ENCODE data around the gene GABRG3. TPM values are rescaled to one million over a fixed set of nuclear protein-coding genes. Genes with fewer than 3 reads are reported as not detected.

GABRG3 gene
- total RNA-seq, 1 donor from 2014 or later, result not detected

- no peak for DNase-seq (ENCODE audit: low read depth in 2 of 2)
Measured at GRCh38 chr15:27499191-27499590, 528.2 kb downstream of the GABRG3 start.

- DNase-seq (ENCODE audit: low read depth in 2 of 2), result no peak
Measured at GRCh38 chr15:27499719-27500118, 528.7 kb downstream of the GABRG3 start.

- DNase-seq (ENCODE audit: low read depth in 2 of 2), result no peak
Measured at GRCh38 chr15:27500206-27500605, 529.2 kb downstream of the GABRG3 start.

DNA sequence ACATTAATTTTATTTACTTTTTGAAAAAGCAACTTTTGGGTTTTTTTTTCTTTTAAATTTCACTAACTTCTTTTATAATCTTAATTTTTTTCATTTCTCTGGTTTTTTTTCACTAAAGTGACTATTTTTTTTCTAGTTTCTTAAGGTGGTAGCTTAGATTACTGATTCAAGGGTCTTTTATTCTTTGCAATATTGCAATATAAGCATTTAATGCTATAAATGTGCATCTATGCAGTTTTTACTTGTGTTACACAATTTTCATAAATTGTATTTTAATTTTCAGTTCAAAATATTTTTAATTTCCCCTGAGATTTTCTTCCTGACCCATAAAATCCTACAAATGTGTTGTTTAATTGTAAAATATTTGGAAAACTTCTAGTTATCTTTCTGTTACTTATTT is 535.8 kb downstream of the GABRG3 start:
- no peak for DNase-seq (ENCODE audit: low read depth in 2 of 2)

DNA sequence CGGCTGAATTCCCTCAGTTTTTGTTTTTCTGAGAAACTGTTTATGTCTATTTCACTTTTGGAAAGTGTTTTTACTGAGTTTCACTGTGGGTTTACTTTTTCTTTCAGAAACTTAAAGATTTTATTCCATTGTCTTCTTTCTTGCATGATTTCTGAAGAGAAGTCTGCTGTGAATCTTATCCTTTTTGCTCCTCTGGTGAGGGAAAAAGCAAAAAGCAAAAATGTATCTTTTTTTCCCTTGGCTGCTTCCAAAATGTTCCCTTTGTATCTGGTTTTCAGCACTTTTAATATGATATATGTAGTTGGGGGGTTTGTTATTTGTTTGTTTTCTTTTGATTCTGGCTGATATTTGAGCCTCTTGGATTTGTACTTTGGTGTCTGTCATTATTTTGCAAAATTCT is 538.0 kb downstream of the GABRG3 start:
- no peak for DNase-seq (ENCODE audit: low read depth in 2 of 2)

- no peak for DNase-seq (ENCODE audit: low read depth in 2 of 2)
Measured at GRCh38 chr15:27512281-27513001, 541.5 kb downstream of the GABRG3 start.

DNA sequence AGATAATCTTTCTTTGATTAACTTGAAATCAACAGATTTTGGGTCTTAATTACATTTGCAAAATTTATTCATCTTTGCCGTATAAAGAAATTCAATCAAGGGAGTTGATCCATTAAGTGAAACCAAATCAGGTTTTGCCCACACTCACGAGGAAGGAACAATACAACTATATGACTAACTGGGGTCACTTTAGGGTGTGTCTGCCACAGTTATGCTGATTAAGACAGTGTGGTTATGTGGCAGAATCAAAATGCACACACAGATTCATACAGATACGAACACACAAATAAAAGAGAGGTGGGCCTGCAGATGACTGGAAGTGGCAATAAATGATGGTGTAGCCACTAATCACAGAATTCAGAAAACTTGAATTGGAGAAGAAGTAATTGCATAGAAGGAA is 543.5 kb downstream of the GABRG3 start:
- no peak for DNase-seq (ENCODE audit: low read depth in 2 of 2)

DNA sequence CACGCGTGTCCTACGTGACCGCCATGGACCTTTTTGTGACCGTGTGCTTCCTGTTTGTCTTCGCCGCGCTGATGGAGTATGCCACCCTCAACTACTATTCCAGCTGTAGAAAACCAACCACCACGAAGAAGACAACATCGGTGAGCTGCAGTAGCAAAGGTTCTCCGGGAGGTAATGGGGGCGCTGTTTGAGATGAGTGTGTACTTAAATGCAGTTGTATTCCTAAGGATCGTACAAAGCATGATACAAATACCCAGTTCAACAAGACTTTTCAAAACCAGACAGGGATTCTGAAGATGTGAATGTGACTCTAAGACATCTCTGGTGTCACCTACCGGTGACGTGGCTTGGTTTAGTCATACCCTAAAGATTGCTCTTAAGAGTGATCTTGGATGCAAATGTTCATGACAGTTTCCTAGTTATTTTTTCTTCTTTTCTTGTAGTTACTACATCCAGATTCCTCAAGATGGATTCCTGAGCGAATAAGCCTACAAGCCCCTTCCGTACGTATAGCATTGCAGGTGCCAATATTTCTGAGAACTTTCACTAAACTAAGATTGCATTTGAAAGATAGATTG is 556.6 kb downstream of the GABRG3 start:
- no peak for DNase-seq (ENCODE audit: low read depth in 2 of 2)

GRCh38 chr15:27529399-27529798 is 558.4 kb downstream of the GABRG3 start:
- no peak for DNase-seq (ENCODE audit: low read depth in 2 of 2)

- no peak for DNase-seq (ENCODE audit: low read depth in 2 of 2)
Measured at GRCh38 chr15:27530994-27531393, 560.0 kb downstream of the GABRG3 start.

DNA sequence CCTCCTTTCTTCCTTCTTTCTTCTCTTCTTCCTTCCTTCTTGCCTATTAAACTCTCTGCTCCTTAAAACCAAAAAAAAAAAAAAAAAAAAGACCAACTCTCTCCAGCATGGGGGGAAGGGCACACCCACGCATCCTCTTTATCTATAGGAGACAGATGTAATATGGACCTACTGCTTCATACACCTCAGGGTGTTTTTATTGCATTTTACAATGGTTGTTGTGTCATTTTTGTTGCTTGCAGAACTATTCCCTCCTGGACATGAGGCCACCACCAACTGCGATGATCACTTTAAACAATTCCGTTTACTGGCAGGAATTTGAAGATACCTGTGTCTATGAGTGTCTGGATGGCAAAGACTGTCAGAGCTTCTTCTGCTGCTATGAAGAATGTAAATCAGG is 561.4 kb downstream of the GABRG3 start:
- no peak for DNase-seq (ENCODE audit: low read depth in 2 of 2)

GRCh38 chr15:27535445-27536129 is 564.6 kb downstream of the GABRG3 start:
- no peak for DNase-seq (ENCODE audit: low read depth in 2 of 2)

DNA sequence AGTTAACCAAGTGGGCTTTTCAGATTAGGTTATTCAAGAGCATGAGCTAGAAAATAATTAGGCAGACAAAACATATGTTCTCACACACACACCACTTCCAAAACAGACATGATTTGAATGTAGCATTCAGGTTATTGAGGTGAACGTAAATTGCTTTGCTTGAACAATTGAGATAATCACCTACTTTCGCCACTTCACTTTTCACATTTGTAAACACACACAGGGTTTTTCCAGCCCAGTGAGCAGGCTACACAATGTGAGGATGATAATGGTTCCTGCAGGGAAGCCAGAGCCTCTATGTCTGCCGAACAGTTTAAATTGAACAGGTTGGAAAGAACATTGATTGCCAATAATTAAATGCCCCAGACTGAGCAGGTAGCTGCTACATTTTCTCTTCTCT is 567.3 kb downstream of the GABRG3 start:
- no peak for DNase-seq (ENCODE audit: low read depth in 2 of 2)

GRCh38 chr15:27541581-27541980 is 570.6 kb downstream of the GABRG3 start:
- no peak for DNase-seq (ENCODE audit: low read depth in 2 of 2)

- no peak for DNase-seq (ENCODE audit: low read depth in 2 of 2)
Measured at GRCh38 chr15:27545494-27546255, 574.7 kb downstream of the GABRG3 start.

DNA sequence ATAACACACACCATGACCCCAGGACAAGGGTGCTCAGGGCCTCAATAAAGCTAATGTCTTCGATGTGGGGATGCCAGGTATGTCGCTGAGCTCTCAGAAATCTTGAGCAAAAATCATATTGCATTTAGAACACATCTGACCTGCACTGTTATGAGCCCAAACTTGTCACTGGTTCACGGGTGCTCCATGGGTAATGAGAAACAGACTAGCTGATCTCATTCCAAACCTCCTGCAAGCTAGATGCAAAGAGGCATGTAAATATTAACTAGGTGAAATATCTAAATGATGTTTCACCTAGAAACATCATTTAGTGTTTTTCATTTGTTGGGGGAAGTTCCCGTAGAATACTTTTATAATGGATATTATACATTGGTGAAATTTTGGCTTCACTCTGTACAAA is 578.8 kb downstream of the GABRG3 start:
- DNase-seq (ENCODE audit: low read depth in 2 of 2), result no peak

- no peak for DNase-seq (ENCODE audit: low read depth in 2 of 2)
Measured at GRCh38 chr15:27550635-27551034, 579.7 kb downstream of the GABRG3 start.

- DNase-seq (ENCODE audit: low read depth in 2 of 2), result no peak
Measured at GRCh38 chr15:27561816-27562215, 590.8 kb downstream of the GABRG3 start.

- no peak for DNase-seq (ENCODE audit: low read depth in 2 of 2)
Measured at GRCh38 chr15:27563765-27564370, 592.9 kb downstream of the GABRG3 start.

- DNase-seq (ENCODE audit: low read depth in 2 of 2), result no peak
Measured at GRCh38 chr15:27564656-27565055, 593.7 kb downstream of the GABRG3 start.

GRCh38 chr15:27570746-27571145 is 599.8 kb downstream of the GABRG3 start:
- DNase-seq (ENCODE audit: low read depth in 2 of 2), result no peak
